HFFc6 (cell line): ENCODE data around the gene ITGB5. TPM values are rescaled to one million over a fixed set of nuclear protein-coding genes. Genes with fewer than 3 reads are reported as not detected.

Source experiments
- DNase-seq: peaks from one replicate; pipeline ENCODE4 v3.0.0-alpha.2; 2018
- H3K27ac Mint-ChIP-seq: 2 replicates; pipeline ENCODE4 v1.8.0; 2020; ENCODE audit warnings: mild to moderate bottlenecking, mixed read lengths
- H3K27me3 Mint-ChIP-seq: 2 replicates; pipeline ENCODE4 v1.8.0; 2021; ENCODE audit warnings: mild to moderate bottlenecking, moderate library complexity, mixed read lengths; ENCODE audit not compliant: insufficient read depth
- H3K36me3 Mint-ChIP-seq: 2 replicates; pipeline ENCODE4 v1.8.0; 2021; ENCODE audit warnings: low read depth, mixed read lengths
- H3K4me1 Mint-ChIP-seq: 2 replicates; pipeline ENCODE4 v1.8.0; 2020; ENCODE audit warnings: low read depth, mixed read lengths
- H3K4me3 Mint-ChIP-seq: 2 replicates; pipeline ENCODE4 v1.8.0; 2020; ENCODE audit warnings: mild to moderate bottlenecking, moderate library complexity, mixed read lengths
- H3K9me3 Mint-ChIP-seq: 2 replicates; pipeline ENCODE4 v1.8.0; 2020; ENCODE audit warnings: mild to moderate bottlenecking, mixed read lengths
- CTCF ChIP-seq: fragments of 200-600 bp; sonication (generic); IDR thresholded peaks from 2 replicates; pipeline ENCODE4 v1.5.0; 2021; ENCODE audit warnings: antibody characterized with exemption, mild to moderate bottlenecking
- long read RNA-seq: library from polyadenylated mRNA; unstranded; transcript quantifications from one replicate; pipeline ENCODE4 v2.0.0, GENCODE V29; 2019
- total RNA-seq, 6 experiments: library from RNA; stranded (reverse); fragmentation: NEBNext Ultra II Directional; extraction: Animal tissue kit (Norgen Biotek cat#: 25700); gene quantifications; 2 replicates in 1 of 6; 3 replicates in 5 of 6; pipeline ENCODE4 v1.2.3, GENCODE V29; 2021

The ITGB5 gene
- total RNA-seq: 100 to 1,000 TPM; 203 to 332 (median 220) TPM
- long read RNA-seq, full-length matches to known transcripts: 5 of 62 reads
- long read RNA-seq, partial matches to known transcripts: 53 of 62 reads
- long read RNA-seq, other reads (novel, unspliced or antisense): 4 of 62 reads

DNA sequence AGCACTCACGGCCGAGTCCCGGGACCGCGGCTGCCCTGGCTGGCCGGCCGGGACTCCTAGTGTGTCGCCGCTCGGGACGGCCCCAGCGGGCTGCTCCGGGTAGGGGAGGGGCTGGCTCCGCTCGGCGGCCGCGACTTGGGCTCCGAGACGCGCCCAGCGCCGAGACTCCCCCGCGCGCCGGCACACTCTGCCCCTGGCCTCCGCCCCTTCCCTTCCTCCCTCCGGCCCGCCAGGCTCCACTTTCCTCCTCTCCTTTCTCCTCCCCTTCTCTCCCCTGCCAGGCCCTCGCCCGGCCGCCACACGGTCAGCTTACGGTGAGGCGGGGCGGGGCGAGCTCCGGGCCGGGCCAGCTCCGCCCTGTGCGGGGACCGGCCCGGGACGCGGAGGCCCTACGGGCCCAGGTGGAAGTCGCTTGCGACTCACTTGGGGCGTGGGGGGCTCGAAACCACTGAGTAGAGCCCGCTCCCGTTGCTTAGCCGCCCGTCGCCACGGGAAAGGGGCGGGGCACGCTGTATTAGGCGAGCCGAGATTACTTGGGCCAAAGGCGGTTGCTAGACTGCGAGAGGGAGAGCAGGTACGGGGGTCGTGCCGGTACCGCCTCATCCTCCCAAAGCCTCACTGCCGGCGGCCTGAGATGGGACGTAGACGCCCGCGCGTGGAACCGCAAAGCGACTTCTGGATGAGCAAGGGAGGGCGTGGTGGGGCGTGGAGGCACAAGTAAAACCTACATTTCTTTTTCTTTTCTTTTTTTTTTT, at the start of gene ITGB5:
Gene ITGB5, minus strand, starts transcription at position 189 of the 755 bp plus-strand sequence. CDS start 365 bp downstream, outside the sequence.
- H3K27me3 Mint-ChIP-seq: no peaks in the 10 kb centered on the region; the same call in 1 of the 2 replicates
- H3K4me3 Mint-ChIP-seq: peak within 1 kb of the TSS; percentile 92
- no peak for TF ChIP-seq CTCF
- peak; percentile 66 for DNase-seq
- H3K9me3 Mint-ChIP-seq: no peaks in the 10 kb centered on the region
- H3K27ac Mint-ChIP-seq: peak within 1 kb of the TSS; percentile 76; the same call in 1 of the 2 replicates
- H3K36me3 Mint-ChIP-seq: 0 out of 2 replicates have a peak, but pooled peaks cover 6% of the 10 kb centered on the region
- peaks cover 50% of the 10 kb centered on the region for H3K4me1 Mint-ChIP-seq

DNA sequence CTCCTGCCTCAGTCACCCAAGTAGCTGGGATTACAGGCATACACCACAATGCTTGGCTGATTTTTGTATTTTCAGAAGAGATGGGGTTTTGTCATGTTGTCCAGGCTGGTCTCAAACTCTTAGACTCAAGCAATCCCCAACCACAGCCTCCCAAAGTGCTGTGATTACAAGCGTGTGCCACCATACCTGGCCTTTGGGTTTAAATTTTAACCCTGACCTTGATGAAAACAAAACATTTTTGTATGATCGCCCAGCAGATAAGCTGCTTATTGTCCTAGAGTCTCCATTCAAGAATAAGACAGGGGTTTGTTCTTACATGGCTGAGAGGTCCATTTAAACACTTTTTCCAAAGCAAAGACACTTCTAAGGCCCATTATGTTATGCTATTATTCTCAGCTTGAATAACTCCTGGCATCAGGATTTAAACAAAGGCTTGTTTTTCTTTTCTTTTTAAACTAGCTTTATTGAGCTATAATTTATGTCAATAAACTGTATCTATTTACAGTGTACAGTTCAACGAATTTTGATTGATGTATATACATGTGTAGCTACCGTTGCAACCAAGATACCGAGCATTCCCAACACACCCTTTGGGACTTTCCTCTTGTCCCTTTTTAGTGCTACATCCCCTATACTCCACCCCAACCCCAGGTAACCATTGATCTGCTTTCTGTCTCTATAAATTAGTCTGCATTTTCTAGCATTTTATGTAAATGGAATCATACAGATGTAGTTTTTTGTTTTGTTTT, 48.8 kb upstream of the ITGB5 start:
- no peak for TF ChIP-seq CTCF
- no peak for DNase-seq
- peaks cover 15% of the 10 kb centered on the region for H3K27me3 Mint-ChIP-seq
- no peak overlapping the region for H3K27ac Mint-ChIP-seq
- H3K4me3 Mint-ChIP-seq: no peak overlapping the region
- no peaks in the 10 kb centered on the region for H3K9me3 Mint-ChIP-seq
- H3K4me1 Mint-ChIP-seq: no peaks in the 10 kb centered on the region; the same call in 1 of the 2 replicates
- 0 out of 2 replicates have a peak, but pooled peaks cover 5% of the 10 kb centered on the region for H3K36me3 Mint-ChIP-seq

- TF ChIP-seq CTCF: no peak
- 0 out of 2 replicates have a peak, but pooled peaks cover 5% of the 10 kb centered on the region for H3K36me3 Mint-ChIP-seq
- no peak for DNase-seq
- no peaks in the 10 kb centered on the region; the same call in 1 of the 2 replicates for H3K4me1 Mint-ChIP-seq
- peaks cover 15% of the 10 kb centered on the region for H3K27me3 Mint-ChIP-seq
- H3K4me3 Mint-ChIP-seq: no peak overlapping the region
- H3K27ac Mint-ChIP-seq: no peak overlapping the region
- no peaks in the 10 kb centered on the region for H3K9me3 Mint-ChIP-seq
Measured at GRCh38 chr3:124935264-124935663, 48.1 kb upstream of the ITGB5 start.

- no peak for DNase-seq
- TF ChIP-seq CTCF: no peak
- H3K9me3 Mint-ChIP-seq: no peaks in the 10 kb centered on the region
- H3K36me3 Mint-ChIP-seq: 0 out of 2 replicates have a peak, but pooled peaks cover 5% of the 10 kb centered on the region
- H3K27me3 Mint-ChIP-seq: peaks cover 15% of the 10 kb centered on the region
- no peak within 1 kb of the TSS for H3K27ac Mint-ChIP-seq
- H3K4me3 Mint-ChIP-seq: no peak within 1 kb of the TSS
- no peaks in the 10 kb centered on the region; the same call in 1 of the 2 replicates for H3K4me1 Mint-ChIP-seq
Measured at GRCh38 chr3:124934577-124934976, 47.4 kb upstream of the ITGB5 start, which contains the start of gene MUC13. Gene MUC13 (minus strand): TSS chr3:124934751. CDS start chr3:124934712, 39 bp downstream.
